Measurements from ENCODE around the gene SPECC1L.

Gene SPECC1L

DNA sequence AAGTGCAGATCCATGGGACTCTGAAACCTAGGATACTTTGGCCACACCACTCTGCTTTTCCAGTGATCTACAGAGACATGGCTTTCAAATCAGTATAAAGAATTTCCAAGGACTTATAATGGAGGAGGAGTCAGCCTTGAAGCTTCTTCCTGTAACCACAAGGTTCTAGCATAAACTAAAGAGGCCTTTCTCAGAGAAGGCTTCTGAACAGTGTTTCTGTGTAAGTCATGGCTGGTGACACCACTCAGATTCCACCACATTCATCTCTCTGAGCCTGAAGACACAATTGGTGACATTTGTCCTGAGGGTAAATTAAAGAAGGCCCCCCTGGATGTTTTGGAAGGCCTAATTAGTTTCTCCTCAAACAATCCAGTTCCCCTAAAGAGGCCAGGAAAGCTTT lies 127.8 kb downstream of the SPECC1L start:
- no peak for DNase-seq (ENCODE audit: low read depth, low spot score)

DNA sequence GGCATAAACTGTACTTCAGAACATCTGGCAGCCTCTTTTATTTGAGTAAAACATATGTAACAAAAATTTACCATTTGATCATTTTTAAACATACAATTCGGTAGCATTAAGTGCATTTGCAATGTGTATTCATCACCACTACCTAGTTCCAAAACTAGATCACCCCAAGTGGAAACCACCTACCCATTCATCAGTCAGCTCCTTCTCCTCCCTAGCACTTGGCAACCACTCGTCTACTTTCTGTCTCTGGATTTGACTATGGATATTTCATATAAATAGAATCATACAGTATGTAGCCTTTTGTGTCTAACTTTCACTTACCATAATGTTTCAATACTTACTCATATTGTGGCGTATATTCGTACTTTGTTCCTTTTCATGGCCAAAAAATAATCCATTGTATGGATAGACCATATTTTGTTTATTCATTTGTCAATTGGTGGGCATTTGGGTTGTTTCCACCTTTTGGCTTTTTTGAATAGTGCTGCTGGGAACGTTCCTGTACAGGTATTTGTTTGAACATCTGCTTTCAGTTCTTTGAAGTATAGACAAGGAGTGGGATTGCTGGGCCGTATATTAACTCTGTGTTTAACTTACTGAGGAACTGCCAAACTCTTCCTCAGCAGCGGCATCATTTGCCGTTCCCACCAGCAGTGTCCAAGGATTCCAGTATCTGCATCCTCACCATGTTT lies 129.5 kb downstream of the SPECC1L start:
- no peak for DNase-seq (ENCODE audit: low read depth, low spot score)

DNA sequence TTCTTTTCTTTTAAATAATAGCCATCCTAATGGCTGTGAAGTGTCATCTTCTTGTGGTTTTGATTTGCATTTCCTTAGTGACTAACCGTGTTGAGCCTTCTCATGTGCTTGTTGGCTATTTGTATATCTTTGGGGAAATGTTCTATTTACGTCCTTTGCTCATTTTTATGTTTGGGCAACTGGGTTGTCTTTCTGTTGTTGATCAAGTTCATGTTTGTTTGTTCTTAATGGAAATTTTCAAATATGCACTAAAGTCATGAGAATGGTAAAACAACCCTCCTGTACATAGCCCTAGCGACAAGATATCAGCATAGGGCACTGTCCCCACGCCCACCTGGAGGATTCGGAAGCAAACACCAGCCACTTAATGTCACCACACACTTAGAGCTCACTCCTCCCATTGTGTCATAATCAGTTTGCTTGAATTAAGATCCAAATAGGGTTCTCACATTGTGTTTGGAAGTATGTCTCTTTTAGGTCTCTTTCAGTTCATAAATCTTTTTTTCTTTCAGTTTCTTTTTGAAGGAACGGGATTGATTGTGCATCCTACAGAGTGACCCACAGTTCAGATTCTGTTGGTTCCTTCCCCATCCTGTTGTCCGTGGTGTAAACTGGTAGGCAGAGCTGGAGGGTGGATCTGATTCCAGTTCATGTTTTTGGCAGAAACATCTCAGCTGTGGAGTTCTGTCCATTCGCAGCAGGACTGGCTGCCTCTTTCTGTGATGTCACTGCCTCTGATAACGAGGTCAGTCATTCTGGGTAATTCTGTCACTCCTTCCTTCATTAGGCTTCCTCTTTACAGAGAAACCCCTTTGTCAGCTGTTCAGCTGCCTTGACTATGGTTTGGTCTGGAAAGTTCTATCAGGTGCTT lies 130.3 kb downstream of the SPECC1L start:
- DNase-seq (ENCODE audit: low read depth, low spot score), result no peak

DNA sequence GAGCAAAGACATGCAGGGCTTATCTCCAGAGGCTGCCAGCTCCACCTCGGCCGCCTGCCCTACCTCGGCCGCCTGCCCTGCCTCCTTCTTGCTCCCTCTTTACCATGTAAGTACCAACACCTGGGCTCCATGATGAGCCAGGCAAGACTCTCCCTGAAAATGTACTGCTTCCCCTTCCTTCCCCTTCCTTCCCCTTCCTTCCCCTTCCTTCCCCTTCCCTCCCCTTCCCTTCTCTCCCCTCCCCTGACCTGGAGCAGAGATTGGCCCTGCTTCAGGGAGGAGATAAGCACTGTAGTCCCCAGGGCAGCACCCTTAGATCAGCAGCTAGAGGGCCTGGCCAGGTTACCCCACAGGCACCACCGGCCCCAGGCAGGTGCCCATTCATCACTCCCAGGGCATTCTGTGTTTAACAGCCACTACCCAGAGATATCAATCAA lies 131.3 kb downstream of the SPECC1L start:
- no peak for DNase-seq (ENCODE audit: low read depth, low spot score)

DNA sequence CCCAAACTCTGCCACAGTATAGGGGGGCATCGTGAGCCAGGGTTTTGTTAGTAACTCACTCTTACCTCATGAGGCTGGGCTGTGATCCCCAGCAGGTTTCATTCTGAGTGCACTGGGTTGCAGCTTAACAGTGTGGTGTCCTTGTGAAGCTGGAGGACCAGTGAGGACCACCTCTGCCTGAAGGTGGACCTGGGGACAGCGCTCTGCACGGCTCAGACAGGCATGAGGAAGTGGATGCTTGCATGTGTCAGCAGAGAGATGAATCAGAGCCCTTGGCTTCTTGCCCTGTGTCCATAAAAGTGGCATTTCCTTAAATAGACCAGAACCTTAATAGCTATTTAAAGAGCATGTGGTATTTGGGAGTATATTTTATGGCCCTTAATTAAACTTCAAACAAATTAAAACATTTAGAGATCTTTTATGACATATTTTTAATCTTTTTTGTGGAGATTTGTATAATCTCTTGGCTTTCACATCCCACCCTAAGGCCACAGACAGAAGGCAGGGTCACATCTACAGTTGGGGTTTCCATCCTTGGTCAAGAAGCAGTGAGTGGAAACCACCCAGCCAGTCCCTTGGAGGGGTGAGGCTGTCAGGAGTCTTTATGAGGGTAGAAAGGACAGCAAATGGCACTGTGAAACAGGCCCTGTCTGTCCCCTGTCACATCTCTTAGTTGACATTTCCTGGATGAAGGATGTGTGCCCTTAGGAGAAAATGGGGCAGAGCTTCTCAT lies 132.0 kb downstream of the SPECC1L start:
- peak; percentile 93 for DNase-seq (ENCODE audit: low read depth, low spot score)

DNA sequence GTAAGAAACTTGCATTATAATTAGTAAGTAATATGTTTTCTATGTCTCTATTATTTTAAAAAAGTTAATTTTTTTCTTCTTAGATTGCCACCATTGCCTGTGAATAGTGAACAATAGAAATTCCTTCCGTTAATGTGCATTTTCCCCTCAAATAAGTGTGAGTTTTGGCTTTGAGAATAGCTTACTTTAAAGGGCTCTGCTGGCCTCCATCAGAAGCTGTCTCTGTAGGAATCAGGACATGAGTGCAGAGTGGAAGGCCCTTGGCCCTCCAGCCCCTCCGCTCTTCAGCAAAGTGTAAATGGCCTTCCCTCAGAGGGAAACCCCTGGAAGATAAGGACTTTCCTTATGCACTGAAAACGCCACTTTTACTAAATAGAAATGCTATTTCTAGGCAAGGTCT lies 132.7 kb downstream of the SPECC1L start:
- DNase-seq (ENCODE audit: low read depth, low spot score), result no peak

DNA sequence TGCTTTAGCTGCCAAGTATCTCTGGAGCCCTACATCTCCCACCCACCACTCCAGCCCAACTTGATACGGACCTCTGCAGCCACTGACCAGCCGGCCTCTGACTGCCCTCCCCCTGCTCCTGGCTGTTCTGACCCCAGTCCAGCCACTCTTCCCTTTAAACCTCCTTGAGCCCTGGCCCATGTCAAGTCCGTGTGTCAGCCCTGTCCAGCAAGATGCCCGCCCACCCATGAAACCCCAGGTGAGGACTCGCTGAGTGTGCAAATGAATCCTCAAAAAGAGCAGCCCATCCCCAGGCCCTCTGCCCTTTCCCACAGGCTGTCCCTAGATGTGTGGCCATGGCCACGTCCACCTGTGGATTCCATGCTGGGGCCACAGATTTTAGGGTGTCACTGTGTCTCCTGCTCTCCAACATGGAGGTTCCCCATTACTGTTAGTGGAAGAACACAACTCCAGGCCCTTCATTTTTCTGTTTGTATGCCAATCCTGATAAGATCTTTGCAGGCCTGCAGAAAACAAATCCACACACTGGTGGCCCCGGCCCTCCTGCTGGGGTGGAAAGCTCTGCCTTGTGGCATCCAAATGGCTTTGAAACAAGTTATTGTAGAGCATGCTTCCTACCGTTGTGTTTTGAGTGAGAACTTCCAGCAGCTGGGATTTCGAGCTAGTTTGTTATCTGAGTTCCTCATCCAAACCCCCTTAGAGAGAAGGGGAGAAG lies 134.1 kb downstream of the SPECC1L start:
- DNase-seq (ENCODE audit: low read depth, low spot score), result no peak

DNA sequence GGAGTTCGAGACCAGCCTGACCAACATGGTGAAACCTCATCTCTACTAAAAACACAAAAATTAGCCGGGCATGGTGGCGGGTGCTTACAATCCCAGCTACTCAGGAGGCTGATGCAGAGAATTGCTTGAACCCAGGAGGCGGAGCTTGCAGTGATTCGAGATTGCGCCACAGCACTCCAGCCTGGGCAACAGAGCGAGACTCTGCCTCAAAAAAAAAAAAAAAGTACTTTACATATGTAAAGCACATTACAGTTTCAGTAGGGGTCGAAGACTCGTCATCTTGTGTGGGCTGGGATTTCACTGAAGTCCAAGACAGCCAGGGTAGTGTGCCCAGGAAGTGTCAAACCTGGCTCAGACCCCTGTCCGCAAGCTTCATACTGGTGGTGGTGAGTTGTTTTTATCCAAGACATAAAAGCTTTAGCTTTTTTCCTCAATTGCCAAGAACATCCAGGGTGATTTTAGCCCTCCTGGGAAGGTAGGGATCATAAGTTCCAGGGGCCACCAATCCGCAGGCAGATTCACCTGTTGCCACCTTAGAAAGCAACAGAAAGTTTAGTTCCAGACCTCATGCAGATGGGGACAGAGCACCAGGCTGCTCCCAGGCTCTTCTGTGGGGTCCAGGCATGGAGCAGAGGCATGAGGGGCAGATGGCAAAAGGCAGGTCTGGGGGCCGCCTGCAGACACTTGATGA lies 135.1 kb downstream of the SPECC1L start:
- no peak for DNase-seq (ENCODE audit: low read depth, low spot score)

DNA sequence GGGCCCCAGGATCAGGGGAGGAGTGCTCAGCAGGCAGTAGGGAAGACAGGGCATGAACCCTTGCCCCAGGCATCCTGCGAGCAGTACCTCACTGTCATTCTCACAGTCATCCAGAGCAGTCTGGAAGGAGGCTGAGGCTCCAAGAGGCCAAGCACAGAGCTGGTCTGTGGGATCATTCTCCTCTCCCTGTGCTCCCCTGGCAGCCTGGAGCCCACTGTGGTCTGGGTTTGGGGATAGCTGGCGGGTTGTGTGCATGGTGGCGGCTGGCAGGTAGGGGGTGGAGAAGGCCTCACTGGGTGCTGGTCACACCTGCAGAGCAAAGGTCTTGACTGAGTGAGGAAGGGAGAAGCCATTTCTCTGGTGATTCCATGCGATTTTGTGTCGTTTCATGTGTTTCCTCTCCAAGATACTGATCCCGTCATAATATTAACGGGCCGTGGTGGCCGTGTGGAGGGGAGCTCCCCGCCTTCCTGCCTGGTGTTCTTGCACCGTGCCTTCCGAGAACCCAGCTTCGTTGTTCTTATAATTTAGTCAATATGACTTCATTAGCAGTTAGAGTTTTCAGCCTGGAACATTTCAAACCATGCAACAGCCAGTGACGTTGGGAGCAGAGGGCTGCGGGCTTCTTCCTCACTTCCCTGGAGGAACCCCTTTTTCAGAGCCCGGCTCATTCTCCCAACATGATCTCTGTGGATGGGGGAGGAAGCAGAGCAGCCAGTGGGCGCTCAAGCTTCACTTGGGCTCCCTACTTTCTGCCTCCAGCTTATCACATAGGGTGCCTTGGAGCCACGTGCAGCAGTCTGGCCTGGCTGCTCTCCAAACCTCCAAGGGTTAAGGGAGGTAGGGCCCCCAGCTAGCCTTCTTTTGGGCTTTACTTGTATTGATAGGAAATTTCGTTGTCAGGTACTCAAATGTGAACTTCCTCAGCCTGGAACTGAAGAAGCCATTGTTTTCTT lies 136.0 kb downstream of the SPECC1L start:
- no peak for DNase-seq (ENCODE audit: low read depth, low spot score)

DNA sequence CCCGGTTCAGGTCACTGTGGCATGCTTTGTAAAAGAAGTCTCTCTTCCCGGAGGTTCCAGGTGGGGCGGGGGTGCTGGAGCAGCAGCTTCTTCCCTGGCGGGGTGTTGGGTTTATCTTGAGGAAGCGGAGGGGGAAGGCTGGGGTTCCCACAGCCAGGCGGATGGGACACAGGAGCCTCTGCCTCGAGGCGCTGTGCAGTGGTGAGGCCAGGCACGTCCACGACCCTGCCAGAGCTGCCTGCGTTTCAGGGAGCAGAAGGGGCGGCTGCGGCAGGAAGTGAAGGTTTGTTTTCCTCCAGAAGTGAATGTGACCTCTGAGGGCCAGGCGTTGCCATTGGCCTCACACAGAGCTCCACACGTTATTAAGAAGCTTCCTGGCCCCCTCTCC lies 136.6 kb downstream of the SPECC1L start:
- DNase-seq (ENCODE audit: low read depth, low spot score), result no peak

DNA sequence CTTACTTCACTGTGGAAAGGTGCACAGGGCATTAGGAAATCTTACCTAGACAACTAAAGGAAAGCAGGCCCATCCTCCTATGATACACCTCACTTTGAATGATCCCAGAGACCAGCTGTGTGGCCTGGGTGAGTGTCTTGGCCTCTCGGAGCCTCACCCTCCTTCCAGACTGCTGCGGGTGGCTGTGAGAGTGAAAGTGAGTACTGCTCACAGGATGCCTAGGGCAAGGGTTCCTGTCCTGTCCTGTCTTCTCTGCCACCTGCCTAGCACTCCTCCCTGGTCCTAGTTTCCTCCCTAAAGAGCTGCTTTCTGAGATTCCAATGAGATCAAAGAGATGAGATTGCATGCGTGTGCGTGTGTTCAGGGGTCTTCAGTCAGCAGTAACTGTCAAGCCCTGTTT lies 137.3 kb downstream of the SPECC1L start:
- no peak for DNase-seq (ENCODE audit: low read depth, low spot score)

DNA sequence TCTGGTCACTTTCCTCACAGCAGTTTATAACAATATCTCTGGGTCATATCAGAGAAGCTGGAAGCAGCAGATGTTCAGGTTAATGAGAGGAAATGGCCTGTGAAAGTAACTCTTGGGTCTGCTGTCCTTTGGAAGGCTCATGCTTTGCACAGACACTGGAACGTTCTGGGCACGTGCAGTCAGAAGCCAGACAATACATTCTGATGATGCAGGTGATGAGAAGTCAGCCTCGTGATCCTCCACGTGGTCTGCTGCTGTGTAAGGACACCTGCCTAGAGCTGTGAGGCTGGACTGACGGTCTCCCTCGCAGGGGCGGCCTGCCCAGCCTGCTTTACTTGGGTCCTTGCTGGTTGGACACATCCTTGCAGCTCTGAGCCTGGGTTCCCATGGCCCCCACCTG lies 138.0 kb downstream of the SPECC1L start:
- DNase-seq (ENCODE audit: low read depth, low spot score), result no peak

DNA sequence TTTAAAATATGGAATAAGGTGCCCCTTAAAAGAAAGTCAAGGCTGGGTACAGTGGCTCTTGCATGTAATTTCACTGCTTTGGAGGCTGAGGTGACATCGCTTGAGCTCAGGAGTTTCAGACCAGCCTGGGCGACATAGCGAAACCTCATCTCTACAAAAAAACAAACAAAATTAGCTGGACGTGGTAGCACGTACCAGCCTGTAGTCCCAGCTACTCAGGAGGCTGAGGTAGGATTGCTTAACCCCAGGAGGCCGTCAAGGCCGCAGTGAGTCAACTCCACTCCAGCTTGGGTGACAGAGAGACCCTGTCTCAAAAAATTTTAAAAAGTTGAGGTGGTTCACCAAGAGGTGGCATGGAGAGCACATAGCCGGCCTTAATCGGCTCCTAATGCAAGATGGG lies 139.1 kb downstream of the SPECC1L start:
- DNase-seq (ENCODE audit: low read depth, low spot score), result no peak

DNA sequence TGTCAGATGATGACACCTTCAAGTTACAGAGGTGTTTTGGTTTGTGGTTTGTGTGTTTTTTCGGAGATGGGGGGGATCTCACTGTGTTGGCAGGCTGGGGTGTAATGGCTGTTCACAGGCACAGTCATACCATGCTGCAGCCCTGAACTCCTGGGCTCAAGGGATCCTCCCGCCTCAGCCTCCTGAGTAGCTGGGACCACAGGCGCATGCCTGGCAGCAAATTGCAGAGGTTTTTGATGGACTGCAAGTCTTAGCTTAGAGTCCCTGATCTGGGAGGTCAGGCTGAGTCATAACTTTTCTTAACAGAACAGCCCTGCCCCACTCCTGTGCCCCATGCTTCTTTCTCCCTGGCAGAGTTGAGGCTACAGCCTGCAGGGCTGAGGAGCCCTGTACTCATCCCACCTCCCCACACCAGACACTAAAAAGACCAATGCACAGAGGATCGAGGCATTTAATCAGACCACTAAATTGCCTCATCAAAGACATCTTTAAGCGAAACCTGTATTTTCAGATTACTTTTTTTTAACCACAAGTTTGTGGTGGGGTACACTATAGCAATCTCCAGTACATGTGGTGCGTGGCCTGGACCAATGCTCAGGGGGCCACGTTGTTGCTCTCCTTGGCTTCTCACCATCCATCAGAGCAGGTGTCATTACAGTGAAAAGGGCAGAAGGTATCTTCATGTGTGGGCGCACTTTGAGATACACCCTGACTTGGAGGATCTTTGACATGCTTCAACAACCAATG lies 139.7 kb downstream of the SPECC1L start:
- no peak for DNase-seq (ENCODE audit: low read depth, low spot score)

DNA sequence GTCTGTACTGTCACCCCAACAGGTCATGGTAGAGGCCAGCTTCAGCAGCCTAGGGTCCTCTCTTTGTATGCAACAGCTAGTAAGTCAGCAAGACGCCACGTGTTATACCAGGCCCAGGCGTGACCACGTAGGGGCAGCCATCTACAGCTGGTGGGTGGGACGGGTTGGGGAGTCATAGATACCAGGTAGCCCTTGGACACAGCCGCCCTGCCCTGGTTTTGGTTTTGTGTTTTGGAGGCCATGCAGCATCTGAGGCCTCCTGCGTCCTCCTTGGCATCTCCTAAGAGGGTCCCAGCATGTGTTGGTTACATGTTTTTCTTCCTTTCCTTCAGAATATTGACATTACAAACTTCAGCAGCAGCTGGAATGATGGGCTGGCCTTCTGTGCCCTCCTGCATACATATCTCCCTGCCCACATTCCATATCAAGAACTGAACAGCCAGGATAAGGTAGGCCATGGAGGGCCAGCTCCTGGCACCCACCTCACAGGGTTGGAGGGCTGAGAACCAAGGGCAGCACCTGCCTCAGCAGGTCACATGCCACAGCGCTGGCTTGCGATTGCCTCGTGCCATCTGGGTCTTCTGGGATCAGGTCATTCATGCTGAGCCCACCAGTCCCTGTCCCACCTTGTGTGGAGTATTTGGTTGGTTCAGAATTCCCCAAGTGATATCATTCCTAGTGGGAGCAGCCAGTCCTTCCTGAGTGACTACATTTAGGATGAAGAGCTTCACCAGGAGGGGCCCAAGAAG lies 140.8 kb downstream of the SPECC1L start:
- no peak for DNase-seq (ENCODE audit: low read depth, low spot score)

DNA sequence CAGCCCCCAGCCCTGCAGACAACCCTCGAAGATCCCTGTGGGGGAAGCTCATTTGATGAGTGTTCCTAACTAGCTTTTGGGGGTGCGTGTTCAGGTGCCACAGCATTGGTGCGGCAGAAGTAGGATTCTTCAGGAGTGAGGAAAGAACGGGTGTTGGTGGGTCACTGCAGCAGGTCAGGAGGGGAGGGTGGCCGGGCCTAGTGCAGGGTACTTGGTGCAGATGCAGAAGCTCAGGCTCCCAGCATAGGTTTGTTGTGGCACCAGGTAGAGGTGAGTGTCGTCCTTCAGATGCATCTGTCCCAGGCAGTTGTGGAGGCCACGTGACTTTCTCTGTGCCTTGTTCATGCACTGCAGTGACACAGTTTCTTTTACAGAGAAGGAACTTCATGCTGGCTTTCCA lies 141.6 kb downstream of the SPECC1L start:
- DNase-seq (ENCODE audit: low read depth, low spot score), result no peak

DNA sequence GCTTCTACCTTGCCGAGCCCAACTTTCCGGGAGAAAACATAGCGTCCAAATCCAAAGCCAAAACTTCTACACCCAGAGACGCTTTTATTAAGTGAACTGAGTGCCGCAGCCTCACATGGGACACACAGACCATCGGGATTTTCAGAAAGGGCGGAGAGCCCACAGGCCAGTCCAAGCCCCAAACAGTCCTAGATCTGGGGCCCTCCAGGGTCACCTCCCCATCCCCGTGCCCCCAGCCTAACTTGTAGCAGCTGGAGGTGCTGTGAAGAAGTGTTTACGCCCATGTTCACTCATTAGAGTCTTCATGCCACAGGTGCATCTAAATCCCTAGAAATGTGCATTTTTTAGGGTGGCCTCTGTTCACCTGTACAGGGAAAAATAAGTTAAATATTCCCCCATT lies 142.6 kb downstream of the SPECC1L start:
- no peak for DNase-seq (ENCODE audit: low read depth, low spot score)

DNA sequence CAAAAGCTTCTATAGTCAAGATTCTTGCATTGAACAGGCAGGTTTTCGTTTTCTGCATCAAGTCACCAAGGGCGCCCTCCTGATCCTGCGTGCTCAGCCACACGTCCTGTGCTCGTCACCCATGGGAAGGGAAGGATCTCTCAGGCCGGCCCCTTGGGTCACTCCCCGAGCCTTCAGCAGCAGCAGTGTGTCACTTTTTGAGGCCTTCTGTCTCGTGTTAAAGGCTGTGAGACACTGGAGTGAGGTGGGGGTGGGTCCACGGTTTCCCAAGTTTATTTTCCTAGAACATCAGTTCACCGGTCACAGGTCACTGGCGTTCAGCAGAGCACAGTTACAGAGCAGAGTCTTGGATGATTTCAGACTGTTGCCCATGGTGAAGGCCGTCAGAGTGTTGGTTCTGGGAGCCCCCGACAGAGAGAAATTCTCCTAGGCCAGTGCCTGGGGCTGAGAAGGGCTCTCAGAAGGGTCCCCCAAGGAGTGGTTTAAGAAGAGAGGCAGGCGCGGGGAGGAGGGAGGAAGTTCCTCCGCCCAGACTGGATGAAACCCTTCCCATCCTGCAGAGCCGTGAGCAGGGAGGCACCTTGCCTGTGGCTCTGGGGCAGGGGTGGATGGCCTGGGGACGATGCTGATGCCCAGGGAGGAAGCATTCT lies 143.2 kb downstream of the SPECC1L start:
- no peak for DNase-seq (ENCODE audit: low read depth, low spot score)
